ENCODE data around the gene LYZL2. TPM values are rescaled to one million over a fixed set of nuclear protein-coding genes. Genes with fewer than 3 reads are reported as not detected.

The LYZL2 gene
- total and polyA plus RNA-seq, 4 donors = not detected

DNA sequence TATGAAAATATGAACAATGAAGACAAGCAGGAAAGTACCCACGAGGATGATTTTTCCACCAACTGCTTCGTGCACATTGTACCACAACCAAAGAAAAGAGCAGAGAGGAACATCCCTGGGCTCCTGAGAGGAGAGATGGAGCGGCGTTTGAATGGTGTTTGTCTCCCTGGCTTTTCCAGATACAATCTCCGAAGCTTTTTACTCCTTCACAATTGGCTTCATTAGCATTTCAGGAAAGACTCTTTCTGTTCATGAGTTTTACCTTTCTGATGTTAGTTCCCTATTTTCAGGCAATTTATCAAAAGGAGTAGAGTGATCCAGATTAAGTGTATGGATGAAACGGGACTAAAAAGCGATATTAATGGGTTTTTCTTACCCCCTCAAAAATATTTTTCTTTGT is 49.3 kb downstream of the LYZL2 start:
- Histone ChIP-seq H3K9ac (ENCODE audit: low read depth in 1 of 2, low read length in 2 of 2) (no peak overlapping the region), H3K27me3 (ENCODE audit: control insufficient read depth in 4 of 4, insufficient read depth in 4 of 4, low read length in 3 of 4) (no peaks in the 10 kb centered on the region), H3K4me3 (ENCODE audit: low read depth in 1 of 3, low read length in 3 of 3) (no peak overlapping the region), H3K9me3 (ENCODE audit: control insufficient read depth in 4 of 4, low read length in 3 of 4) (no peaks in the 10 kb centered on the region), H3K27ac (ENCODE audit: low read depth in 1 of 2, low read length in 2 of 2) (no peak overlapping the region), H3K4me1 (ENCODE audit: control insufficient read depth in 4 of 4, insufficient read depth in 4 of 4, low read length in 3 of 4) (peaks cover 2 to 24% (median 14%) of the 10 kb centered on the region in 4 donors), H3K36me3 (ENCODE audit: control insufficient read depth in 4 of 4, insufficient read depth in 3 of 4, low read depth in 1 of 4, low read length in 3 of 4) (no peaks in the 10 kb centered on the region)
- WGBS = 93% methylated on average over 7 of the region's 7 CpGs
- no peak for DNase-seq (ENCODE audit: low spot score)
- no peak for TF ChIP-seq HNF4G (IDR thresholded peaks at IDR 0.05)

DNA sequence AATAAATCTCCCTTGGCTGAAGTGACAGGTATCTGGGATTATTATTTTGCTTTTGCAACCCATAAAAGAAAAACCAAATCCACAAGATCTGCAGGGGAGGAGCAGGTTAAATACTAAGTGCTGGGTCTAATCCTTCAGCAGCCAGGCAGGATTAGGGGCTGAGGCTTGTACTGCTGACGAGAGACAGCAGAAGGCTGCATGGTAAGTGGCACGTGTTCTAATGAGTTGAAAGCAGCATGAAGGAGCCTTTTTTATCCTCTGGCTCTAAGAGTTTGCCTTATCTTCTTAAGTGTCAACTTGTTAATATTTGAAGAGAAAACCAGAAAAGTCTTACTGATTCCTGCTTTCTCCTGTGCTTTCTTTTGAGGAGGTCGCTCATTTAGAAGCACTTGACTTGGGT is 50.0 kb downstream of the LYZL2 start:
- TF ChIP-seq, protein P1, sequence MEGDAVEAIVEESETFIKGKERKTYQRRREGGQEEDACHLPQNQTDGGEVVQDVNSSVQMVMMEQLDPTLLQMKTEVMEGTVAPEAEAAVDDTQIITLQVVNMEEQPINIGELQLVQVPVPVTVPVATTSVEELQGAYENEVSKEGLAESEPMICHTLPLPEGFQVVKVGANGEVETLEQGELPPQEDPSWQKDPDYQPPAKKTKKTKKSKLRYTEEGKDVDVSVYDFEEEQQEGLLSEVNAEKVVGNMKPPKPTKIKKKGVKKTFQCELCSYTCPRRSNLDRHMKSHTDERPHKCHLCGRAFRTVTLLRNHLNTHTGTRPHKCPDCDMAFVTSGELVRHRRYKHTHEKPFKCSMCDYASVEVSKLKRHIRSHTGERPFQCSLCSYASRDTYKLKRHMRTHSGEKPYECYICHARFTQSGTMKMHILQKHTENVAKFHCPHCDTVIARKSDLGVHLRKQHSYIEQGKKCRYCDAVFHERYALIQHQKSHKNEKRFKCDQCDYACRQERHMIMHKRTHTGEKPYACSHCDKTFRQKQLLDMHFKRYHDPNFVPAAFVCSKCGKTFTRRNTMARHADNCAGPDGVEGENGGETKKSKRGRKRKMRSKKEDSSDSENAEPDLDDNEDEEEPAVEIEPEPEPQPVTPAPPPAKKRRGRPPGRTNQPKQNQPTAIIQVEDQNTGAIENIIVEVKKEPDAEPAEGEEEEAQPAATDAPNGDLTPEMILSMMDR (IDR thresholded peaks at IDR 0.05; ENCODE audit: low read depth, low read length, missing input control) = no peak
- TF ChIP-seq FOXA1 (IDR thresholded peaks at IDR 0.05) (no peak), TAF1 (conservative IDR thresholded peaks at IDR 0.05) (no peak), NR2F2 (IDR thresholded peaks at IDR 0.05) (no peak), YY1 (IDR thresholded peaks at IDR 0.05) (no peak), EGR1 (IDR thresholded peaks at IDR 0.05; ENCODE audit: low read depth in 2 of 2) (no peak), GABPA (IDR thresholded peaks at IDR 0.05 in 1 of 2, conservative IDR thresholded peaks at IDR 0.05 in 1 of 2) (no peak), RXRA (IDR thresholded peaks at IDR 0.05) (no peak), HNF4A (conservative IDR thresholded peaks at IDR 0.05) (no peak), FOXA2 (IDR thresholded peaks at IDR 0.05) (no peak), HNF4G (IDR thresholded peaks at IDR 0.05) (no peak), JUND (IDR thresholded peaks at IDR 0.05) (no peak), SP1 (IDR thresholded peaks at IDR 0.05) (no peak), RAD21 (IDR thresholded peaks at IDR 0.05) (no peak)
- TF ChIP-seq, protein P2, sequence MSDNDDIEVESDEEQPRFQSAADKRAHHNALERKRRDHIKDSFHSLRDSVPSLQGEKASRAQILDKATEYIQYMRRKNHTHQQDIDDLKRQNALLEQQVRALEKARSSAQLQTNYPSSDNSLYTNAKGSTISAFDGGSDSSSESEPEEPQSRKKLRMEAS (IDR thresholded peaks at IDR 0.05) = no peak
- TF ChIP-seq, protein P3, sequence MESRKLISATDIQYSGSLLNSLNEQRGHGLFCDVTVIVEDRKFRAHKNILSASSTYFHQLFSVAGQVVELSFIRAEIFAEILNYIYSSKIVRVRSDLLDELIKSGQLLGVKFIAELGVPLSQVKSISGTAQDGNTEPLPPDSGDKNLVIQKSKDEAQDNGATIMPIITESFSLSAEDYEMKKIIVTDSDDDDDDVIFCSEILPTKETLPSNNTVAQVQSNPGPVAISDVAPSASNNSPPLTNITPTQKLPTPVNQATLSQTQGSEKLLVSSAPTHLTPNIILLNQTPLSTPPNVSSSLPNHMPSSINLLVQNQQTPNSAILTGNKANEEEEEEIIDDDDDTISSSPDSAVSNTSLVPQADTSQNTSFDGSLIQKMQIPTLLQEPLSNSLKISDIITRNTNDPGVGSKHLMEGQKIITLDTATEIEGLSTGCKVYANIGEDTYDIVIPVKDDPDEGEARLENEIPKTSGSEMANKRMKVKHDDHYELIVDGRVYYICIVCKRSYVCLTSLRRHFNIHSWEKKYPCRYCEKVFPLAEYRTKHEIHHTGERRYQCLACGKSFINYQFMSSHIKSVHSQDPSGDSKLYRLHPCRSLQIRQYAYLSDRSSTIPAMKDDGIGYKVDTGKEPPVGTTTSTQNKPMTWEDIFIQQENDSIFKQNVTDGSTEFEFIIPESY (IDR thresholded peaks at IDR 0.05) = no peak
- TF ChIP-seq, protein P4, sequence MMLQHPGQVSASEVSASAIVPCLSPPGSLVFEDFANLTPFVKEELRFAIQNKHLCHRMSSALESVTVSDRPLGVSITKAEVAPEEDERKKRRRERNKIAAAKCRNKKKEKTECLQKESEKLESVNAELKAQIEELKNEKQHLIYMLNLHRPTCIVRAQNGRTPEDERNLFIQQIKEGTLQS (IDR thresholded peaks at IDR 0.05) = no peak
- TF ChIP-seq, protein P5, sequence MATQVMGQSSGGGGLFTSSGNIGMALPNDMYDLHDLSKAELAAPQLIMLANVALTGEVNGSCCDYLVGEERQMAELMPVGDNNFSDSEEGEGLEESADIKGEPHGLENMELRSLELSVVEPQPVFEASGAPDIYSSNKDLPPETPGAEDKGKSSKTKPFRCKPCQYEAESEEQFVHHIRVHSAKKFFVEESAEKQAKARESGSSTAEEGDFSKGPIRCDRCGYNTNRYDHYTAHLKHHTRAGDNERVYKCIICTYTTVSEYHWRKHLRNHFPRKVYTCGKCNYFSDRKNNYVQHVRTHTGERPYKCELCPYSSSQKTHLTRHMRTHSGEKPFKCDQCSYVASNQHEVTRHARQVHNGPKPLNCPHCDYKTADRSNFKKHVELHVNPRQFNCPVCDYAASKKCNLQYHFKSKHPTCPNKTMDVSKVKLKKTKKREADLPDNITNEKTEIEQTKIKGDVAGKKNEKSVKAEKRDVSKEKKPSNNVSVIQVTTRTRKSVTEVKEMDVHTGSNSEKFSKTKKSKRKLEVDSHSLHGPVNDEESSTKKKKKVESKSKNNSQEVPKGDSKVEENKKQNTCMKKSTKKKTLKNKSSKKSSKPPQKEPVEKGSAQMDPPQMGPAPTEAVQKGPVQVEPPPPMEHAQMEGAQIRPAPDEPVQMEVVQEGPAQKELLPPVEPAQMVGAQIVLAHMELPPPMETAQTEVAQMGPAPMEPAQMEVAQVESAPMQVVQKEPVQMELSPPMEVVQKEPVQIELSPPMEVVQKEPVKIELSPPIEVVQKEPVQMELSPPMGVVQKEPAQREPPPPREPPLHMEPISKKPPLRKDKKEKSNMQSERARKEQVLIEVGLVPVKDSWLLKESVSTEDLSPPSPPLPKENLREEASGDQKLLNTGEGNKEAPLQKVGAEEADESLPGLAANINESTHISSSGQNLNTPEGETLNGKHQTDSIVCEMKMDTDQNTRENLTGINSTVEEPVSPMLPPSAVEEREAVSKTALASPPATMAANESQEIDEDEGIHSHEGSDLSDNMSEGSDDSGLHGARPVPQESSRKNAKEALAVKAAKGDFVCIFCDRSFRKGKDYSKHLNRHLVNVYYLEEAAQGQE (IDR thresholded peaks at IDR 0.05) = no peak
- Histone ChIP-seq H3K27ac (ENCODE audit: low read depth in 1 of 2, low read length in 2 of 2) (no peak overlapping the region), H3K36me3 (ENCODE audit: control insufficient read depth in 4 of 4, insufficient read depth in 3 of 4, low read depth in 1 of 4, low read length in 3 of 4) (no peaks in the 10 kb centered on the region), H3K4me3 (ENCODE audit: low read depth in 1 of 3, low read length in 3 of 3) (no peak overlapping the region), H3K9ac (ENCODE audit: low read depth in 1 of 2, low read length in 2 of 2) (no peak overlapping the region), H3K27me3 (ENCODE audit: control insufficient read depth in 4 of 4, insufficient read depth in 4 of 4, low read length in 3 of 4) (no peaks in the 10 kb centered on the region), H3K4me1 (ENCODE audit: control insufficient read depth in 4 of 4, insufficient read depth in 4 of 4, low read length in 3 of 4) (peaks cover 2 to 24% (median 14%) of the 10 kb centered on the region in 4 donors), H3K9me3 (ENCODE audit: control insufficient read depth in 4 of 4, low read length in 3 of 4) (no peaks in the 10 kb centered on the region)
- 93% methylated on average over 3 of the region's 3 CpGs for WGBS
- DNase-seq (ENCODE audit: low spot score) = no peak

All from liver (tissue), 9 donors.